AG09319 (cell line): ENCODE results near the gene ZNF433.
"Not testable (repeated sequence)": the region's sequence is repeated elsewhere in the genome, so short reads cannot be mapped to it uniquely, and the experiment has no call there.

Source experiments
- DNase-seq: peaks from one replicate; pipeline ENCODE4 v3.0.0-alpha.2; 2010; ENCODE audit warnings: low read depth; ENCODE audit errors: extremely low read depth
- TF ChIP-seq, protein P1 (sequence below): IDR thresholded peaks from 2 replicates; pipeline ENCODE4 v1.5.1; 2011; ENCODE audit warnings: low read depth, mild to moderate bottlenecking, inconsistent platforms, low read length, moderate library complexity

Gene ZNF433

DNA sequence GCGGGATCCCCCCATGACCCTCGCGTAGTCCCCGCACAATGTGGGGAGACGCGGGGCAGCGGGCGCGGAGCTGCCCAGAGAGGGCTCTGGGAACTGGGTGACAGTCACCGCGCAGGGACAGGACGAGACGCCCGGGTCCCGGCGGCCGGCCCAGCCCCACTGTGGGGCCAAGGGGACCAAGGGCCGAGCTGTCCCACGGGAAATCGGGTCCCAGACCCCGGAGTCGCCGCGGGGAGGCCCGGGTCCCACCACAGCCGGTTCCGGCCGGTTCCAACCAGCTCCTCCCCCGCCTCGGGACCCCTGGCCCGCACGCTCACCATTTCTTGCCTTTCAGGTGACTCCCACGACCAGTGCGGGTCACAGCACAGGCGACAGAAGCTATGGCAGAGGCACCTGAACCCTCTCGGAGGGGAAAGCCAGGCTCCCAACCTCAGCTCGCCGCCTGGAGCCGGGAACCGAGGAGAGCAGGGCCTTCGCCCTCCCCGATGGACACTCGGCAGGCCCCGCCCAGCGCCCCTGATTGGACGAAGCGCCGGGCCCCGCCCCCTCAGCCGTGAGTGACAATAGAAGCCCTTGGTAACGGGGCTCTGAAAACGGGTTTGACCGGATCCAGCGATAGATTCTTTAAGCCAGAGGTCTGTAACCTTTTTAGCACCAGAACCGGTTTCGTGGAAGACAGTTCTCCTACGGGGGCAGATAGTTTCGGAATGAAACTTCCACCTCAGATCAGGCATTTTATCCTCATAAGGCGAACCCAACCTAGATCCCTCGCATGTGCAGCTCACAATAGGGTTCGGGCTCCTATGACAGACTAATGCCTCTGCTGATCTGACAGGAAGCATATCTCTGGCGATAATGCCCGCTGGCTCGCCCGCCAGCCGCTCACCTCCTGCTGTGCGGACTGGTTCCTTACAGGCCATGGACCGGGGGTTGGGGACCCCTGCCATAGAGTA is at the start of gene ZNF433:
TSS of gene ZNF433 (minus strand) at position 460 of the 953 bp plus-strand sequence. CDS start at position 320, 140 bp downstream.
- TF ChIP-seq, protein P1, sequence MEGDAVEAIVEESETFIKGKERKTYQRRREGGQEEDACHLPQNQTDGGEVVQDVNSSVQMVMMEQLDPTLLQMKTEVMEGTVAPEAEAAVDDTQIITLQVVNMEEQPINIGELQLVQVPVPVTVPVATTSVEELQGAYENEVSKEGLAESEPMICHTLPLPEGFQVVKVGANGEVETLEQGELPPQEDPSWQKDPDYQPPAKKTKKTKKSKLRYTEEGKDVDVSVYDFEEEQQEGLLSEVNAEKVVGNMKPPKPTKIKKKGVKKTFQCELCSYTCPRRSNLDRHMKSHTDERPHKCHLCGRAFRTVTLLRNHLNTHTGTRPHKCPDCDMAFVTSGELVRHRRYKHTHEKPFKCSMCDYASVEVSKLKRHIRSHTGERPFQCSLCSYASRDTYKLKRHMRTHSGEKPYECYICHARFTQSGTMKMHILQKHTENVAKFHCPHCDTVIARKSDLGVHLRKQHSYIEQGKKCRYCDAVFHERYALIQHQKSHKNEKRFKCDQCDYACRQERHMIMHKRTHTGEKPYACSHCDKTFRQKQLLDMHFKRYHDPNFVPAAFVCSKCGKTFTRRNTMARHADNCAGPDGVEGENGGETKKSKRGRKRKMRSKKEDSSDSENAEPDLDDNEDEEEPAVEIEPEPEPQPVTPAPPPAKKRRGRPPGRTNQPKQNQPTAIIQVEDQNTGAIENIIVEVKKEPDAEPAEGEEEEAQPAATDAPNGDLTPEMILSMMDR = no peak; the same call in 1 of the 2 replicates
- DNase-seq = peak; percentile 52

DNA sequence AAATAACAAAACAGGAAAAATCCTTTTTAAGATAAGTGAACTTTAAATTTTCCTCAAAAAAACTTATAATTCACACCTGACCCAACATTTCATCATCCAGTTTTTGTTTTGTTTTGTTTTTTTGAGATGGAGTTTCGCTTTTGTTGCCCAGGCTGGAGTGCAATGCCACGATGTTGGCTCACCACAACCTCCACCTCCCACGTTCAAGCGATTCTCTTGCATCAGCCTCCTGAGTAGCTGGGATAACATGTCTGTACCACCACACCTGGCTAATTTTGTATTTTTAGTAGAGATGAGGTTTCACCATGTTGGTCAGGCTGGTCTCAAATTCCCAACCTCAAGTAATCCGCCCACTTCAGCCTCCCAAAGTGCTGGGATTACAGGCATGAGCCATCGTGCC is 47.9 kb upstream of the ZNF433 start:
- not testable (repeated sequence) for DNase-seq

DNA sequence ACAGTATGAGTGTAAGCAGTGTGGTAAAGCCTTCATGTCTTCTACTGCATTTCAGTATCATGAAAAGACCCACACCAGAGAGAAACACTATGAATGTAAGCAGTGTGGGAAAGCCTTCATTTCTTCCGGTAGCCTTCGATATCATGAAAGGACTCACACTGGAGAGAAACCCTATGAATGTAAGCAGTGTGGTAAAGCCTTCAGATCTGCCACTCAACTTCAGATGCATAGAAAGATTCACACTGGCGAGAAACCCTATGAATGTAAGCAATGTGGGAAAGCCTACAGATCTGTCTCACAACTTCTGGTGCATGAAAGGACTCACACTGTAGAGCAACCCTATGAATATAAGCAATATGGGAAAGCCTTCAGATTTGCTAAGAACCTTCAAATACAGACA is 41.9 kb upstream of the ZNF433 start:
- no peak for DNase-seq
- TF ChIP-seq, protein P1 = no peak

DNA sequence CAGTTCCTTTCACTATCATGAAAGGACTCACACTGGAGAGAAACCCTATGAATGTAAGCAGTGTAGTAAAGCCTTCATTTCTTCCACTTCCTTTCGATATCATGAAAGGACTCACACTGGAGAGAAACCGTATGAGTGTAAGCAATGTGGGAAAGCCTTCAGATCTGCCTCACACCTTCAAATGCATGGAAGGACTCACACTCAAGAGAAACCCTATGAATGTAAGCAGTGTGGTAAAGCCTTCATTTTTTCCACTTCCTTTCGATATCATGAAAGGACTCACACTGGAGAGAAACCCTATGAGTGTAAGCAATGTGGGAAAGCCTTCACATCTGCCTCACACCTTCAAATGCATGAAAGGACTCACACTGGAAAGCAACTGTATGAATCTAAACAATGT is 40.9 kb upstream of the ZNF433 start:
- not testable (repeated sequence) for DNase-seq

DNA sequence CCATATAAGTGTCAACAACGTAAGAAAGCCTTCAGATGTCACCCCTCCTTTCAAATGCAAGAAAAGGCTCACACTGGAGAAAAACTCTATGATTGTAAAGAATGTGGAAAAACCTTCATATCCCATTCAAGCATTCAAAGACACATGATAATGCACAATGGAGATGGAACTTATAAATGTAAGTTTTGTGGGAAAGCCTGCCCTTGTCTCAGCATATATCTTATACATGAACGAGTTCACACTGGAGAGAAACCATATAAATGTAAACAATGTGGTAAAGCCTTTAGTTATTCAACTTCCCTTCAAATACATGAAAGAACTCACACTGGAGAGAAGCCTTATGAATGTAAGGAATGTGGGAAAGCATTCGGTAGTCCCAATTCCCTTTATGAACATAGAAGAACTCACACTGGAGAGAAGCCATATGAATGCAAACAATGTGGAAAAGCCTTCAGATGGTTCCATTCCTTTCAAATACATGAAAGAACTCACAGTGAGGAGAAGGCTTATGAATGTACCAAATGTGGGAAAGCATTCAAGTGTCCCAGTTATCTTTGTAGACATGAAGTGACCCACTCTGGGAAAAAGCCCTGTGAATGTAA is 40.2 kb upstream of the ZNF433 start:
- TF ChIP-seq, protein P1 = no peak
- no peak for DNase-seq

DNA sequence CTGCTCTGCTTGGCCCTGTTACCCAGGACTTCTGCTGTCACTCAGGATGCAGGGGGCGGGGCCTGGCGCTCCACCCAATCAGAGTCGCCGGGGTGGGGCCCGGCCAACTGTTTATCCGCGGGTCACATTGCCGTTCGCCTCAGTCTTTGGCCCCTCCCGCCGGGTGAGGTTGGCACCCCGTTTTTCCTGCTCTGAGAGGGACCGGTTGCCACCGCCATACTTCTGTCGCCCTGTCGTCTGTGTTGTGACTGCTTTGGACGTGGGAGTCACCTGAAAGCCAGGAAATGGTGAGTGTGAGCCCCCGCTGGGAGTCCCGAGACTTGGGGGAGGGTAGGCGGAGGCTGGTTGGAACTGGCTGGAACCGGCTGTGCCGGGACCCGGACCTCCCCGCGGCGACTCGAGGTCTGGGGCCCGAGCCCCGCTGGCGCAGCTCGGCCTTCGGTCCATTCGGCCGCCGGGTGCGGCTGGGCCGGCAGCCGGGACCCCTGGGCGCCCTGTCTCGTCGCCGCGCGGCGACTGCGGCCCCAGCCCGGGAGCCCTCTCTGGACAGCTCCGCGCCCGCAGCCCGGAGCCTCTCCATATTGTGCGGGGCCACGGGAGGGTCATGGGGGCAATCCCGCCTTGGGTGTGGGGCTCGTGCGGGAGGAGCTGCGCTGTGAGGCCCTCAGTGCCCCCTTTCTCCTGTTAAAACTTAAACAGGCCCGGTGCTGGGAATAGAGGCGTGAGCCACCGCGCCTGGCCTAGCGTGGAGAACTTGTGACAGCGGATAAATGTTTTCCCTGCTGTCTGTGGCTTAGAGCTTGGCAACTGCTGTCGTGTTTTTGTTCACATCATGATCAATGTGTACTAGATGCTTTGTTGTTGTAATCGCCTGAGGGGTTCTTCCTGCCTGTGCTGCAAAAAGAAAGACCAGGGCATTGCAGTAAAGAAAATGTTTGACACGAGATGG is 29.4 kb upstream of the ZNF433 start, which contains the start of gene ZNF844:
TSS of gene ZNF844 (plus strand) at position 142 of the 949 bp plus-strand sequence. CDS start at position 285, 143 bp downstream.
- TF ChIP-seq, protein P1 = no peak
- peak; percentile 78 for DNase-seq

DNA sequence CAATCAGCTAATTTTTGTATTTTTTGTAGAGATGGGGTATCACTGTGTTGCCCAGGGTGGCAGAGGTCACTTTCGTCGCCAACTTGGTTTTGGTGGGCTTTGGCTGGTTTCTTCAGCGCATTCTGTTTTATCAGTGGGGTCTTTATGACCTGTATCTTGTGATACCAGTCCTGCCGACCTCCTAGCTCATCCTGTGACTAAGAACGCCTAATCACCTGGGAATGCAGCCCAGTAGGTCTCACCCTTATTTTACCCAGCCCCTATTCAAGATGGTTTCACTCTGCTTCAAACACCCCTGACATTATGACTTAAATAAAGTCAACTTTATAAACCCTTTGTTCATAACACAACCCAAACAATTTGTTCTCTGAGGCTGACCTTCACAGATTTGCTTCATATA is 20.3 kb upstream of the ZNF433 start:
- no peak for DNase-seq
- TF ChIP-seq, protein P1 = no peak
